Uterus (tissue), 4 donors: ENCODE measurements around the gene ACOD1. TPM values are rescaled to one million over a fixed set of nuclear protein-coding genes. Genes with fewer than 3 reads are reported as not detected.

Experiments used
- DNase-seq, 2 donors: peaks; one replicate each; pipeline ENCODE4 v3.0.0-alpha.2; 2019 to 2020
- H3K27ac ChIP-seq, 2 donors: fragments of 200-600 bp; sonication (generic); 1 replicate in 1 of 2; 2 replicates in 1 of 2; pipeline ENCODE4 v1.5.1; 2016 to 2018
- H3K27me3 ChIP-seq, 2 donors: fragments of 200-600 bp; sonication (generic); one replicate each; pipeline ENCODE4 v1.5.1; 2018 to 2019; ENCODE audit warnings: control low read depth in 1 of 2
- H3K36me3 ChIP-seq, 2 donors: fragments of 200-600 bp; sonication (generic); one replicate each; pipeline ENCODE4 v1.5.1; 2019; ENCODE audit warnings: control low read depth in 1 of 2
- H3K4me1 ChIP-seq, 2 donors: fragments of 200-600 bp; sonication (generic); one replicate each; pipeline ENCODE4 v1.5.1; 2018 to 2019; ENCODE audit warnings: control low read depth in 1 of 2
- H3K4me3 ChIP-seq, 2 donors: fragments of 200-600 bp; sonication (generic); 1 replicate in 1 of 2; 2 replicates in 1 of 2; pipeline ENCODE4 v1.5.1; 2018 to 2019; ENCODE audit warnings: mild to moderate bottlenecking in 1 of 2
- H3K9me3 ChIP-seq, 2 donors: fragments of 200-600 bp; sonication (generic); one replicate each; pipeline ENCODE4 v1.5.1; 2019; ENCODE audit warnings: control low read depth in 1 of 2
- POLR2A ChIP-seq, 2 donors: fragments of 450-650 bp; IDR thresholded peaks; one replicate each; pipeline ENCODE4 v1.6.1; 2016; ENCODE audit warnings: antibody characterized with exemption in 2 of 2, mild to moderate bottlenecking in 1 of 2, moderate library complexity in 1 of 2
- intact Hi-C: fragments of 100-400 bp; cut with DNase I; formaldehyde crosslinking; loops from one replicate; pipeline ENCODE4 v1.15.1; 2023; ENCODE audit warnings: low total_unique reads
- total RNA-seq, 4 donors: library from RNA; depleted of rRNA in 3 of 4; stranded (reverse); fragments of >200 nt in 3 of 4; gene quantifications; one replicate each; pipeline versions ENCODE4 v1.1.0 to v1.2.4, GENCODE V29; 2014 to 2023
- TF ChIP-seq, protein P1 (sequence below), 4 experiments: fragments of 200-600 bp in 2 of 4; fragments of 450-650 bp in 2 of 4; sonication (generic) in 2 of 4; IDR thresholded peaks; one replicate each; pipeline ENCODE4 v1.5.1; 2016 to 2019; ENCODE audit warnings: antibody characterized with exemption in 4 of 4, mild to moderate bottlenecking in 2 of 4, moderate library complexity in 1 of 4
- donor health status: DM: yes; HTN: yes; CAD: no.

ACOD1 gene
- total RNA-seq, 4 donors from 2014 or later, result not detected

DNA sequence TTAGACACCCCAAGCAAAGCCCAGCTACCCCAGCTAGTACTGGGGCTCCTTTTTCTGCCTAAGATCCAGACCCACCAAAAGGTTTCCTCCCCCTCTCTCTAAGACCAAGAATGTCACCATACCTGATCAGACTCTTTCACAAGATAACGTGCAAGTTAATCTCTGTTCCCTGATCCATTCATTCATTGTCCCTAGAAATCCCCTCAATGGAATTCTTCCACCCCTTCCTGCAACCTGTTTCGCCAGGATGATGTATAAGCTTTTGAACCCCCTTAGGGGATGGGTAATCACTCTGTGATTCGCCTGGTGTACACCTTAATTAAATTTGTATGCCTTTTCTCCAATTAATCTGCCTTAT is 26.3 kb downstream of the ACOD1 start:
- intact Hi-C loops, result no loop called here
- H3K36me3 ChIP-seq, result no peaks in the 10 kb centered on the region
- H3K4me3 ChIP-seq, result no peak overlapping the region
- no peak overlapping the region for H3K27ac ChIP-seq
- DNase-seq, result no peak
- no peaks in the 10 kb centered on the region for H3K9me3 ChIP-seq
- no peaks in the 10 kb centered on the region for H3K27me3 ChIP-seq
- no peaks in the 10 kb centered on the region for H3K4me1 ChIP-seq
- TF ChIP-seq POLR2A (IDR thresholded peaks at IDR 0.05), result no peak
- TF ChIP-seq, protein P1, sequence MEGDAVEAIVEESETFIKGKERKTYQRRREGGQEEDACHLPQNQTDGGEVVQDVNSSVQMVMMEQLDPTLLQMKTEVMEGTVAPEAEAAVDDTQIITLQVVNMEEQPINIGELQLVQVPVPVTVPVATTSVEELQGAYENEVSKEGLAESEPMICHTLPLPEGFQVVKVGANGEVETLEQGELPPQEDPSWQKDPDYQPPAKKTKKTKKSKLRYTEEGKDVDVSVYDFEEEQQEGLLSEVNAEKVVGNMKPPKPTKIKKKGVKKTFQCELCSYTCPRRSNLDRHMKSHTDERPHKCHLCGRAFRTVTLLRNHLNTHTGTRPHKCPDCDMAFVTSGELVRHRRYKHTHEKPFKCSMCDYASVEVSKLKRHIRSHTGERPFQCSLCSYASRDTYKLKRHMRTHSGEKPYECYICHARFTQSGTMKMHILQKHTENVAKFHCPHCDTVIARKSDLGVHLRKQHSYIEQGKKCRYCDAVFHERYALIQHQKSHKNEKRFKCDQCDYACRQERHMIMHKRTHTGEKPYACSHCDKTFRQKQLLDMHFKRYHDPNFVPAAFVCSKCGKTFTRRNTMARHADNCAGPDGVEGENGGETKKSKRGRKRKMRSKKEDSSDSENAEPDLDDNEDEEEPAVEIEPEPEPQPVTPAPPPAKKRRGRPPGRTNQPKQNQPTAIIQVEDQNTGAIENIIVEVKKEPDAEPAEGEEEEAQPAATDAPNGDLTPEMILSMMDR (IDR thresholded peaks at IDR 0.05), result no peak

DNA sequence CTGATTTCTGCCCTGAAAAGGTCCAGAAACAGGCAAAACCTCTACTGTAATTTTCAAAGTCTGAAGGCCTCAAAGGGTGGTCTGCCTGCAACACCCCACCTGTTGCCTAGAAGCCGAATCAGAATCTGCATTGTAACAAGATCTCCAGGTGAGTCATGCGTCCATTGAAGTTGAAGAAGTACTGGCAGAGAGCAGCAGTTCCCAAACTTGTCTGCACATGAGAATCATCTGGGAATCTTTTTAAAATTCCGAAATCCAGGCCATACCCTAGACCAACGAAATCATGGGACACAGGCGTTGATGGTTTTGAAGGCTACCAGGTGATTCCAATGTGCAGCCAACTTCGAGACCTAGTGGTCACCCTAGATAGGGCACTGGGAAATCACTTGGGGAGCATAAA is 27.6 kb downstream of the ACOD1 start:
- Histone ChIP-seq H3K4me3 (no peak overlapping the region), H3K27ac (no peak overlapping the region), H3K4me1 (no peaks in the 10 kb centered on the region), H3K27me3 (no peaks in the 10 kb centered on the region), H3K9me3 (no peaks in the 10 kb centered on the region), H3K36me3 (no peaks in the 10 kb centered on the region)
- TF ChIP-seq POLR2A (IDR thresholded peaks at IDR 0.05), result no peak
- TF ChIP-seq, protein P1 (IDR thresholded peaks at IDR 0.05), result no peak
- DNase-seq, result no peak
- intact Hi-C loops, result no loop called here

DNA sequence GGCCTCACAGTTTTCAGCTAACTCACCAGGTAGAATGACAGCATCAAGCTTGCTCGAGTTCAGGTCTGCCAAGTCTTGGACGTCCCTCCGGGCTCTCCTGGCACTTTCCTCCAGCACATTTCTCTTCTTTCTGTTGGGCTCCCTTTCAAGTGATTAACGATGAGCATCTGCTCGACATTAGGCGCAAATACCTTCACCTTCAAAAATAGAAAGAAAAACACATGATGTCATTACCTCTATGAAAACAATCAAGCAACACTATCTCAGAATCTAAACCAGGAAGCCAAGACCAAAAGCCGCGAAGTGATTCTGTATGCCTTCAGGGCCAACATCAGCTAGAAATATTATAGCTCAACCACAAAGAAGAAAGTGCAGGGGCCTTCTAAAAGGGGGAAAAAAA is 28.2 kb downstream of the ACOD1 start:
- no peaks in the 10 kb centered on the region for H3K27me3 ChIP-seq
- no peaks in the 10 kb centered on the region for H3K9me3 ChIP-seq
- H3K4me3 ChIP-seq, result no peak overlapping the region
- no peak overlapping the region for H3K27ac ChIP-seq
- TF ChIP-seq POLR2A (IDR thresholded peaks at IDR 0.05), result no peak
- TF ChIP-seq, protein P1 (IDR thresholded peaks at IDR 0.05), result no peak
- H3K36me3 ChIP-seq, result no peaks in the 10 kb centered on the region
- H3K4me1 ChIP-seq, result no peaks in the 10 kb centered on the region
- intact Hi-C loops, result no loop called here
- no peak for DNase-seq

DNA sequence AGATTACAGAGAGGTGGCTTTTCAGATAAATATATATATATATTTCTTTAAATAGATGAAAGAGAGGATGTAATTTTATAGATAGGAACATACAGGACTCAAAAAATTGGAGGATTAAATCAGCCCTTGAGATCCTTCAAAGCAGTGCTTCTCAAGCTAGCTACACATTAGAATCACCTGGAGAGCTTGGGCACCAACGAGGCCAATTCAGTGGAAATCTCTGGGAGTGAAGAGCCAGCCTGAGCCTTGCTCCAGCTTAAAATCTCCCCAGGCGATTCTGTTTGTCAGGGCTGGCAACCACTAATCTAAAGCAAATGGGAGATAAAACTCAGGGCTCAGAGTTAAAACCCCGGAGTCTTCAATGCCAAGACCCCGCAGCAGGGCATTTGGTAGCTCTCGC is 28.6 kb downstream of the ACOD1 start:
- Histone ChIP-seq H3K9me3 (no peaks in the 10 kb centered on the region), H3K4me3 (no peak overlapping the region), H3K4me1 (no peaks in the 10 kb centered on the region), H3K27ac (no peak overlapping the region), H3K27me3 (no peaks in the 10 kb centered on the region), H3K36me3 (no peaks in the 10 kb centered on the region)
- no peak for DNase-seq
- intact Hi-C loops, result no loop called here
- TF ChIP-seq POLR2A (IDR thresholded peaks at IDR 0.05), result no peak
- TF ChIP-seq, protein P1 (IDR thresholded peaks at IDR 0.05), result no peak

DNA sequence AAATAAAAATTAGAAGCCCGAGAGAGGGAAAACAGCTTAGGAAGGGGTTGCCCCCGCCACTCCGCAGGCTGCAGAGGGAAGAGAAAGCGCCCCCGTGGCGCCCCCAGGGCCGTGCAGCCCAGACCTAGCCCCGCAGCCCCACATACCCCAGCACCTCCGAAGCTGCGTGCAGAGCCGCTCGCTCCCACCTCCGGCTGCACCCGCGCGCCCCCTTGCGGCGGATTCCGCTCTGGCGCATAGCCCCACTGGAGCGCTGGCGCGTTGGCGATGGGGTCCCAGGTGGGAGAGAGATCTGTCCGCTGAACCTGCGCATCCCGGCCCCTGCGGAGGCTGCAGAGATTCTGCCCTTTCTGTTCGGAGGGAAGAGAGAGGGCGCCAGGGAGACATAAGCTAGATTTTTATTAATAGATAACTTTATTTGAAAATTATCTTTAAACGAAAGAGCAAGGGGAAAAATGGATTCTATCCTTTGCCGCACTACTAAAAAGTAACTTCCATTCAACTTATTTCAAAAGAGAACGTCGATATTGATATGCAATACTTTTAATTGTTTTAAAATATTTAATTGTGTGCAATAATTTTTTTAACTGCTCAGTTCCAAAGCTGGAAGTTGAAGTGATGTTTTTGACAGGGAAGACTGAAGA is 31.9 kb downstream of the ACOD1 start:
- TF ChIP-seq POLR2A (IDR thresholded peaks at IDR 0.05), result no peak
- TF ChIP-seq, protein P1 (IDR thresholded peaks at IDR 0.05), result peak; percentile 78 to 96 (median 87)
- no peaks in the 10 kb centered on the region for H3K4me1 ChIP-seq
- intact Hi-C loops, result no loop called here
- no peaks in the 10 kb centered on the region for H3K9me3 ChIP-seq
- H3K27ac ChIP-seq, result no peak overlapping the region
- peak overlapping the region in 1 of 2 donors; percentile 22 for H3K4me3 ChIP-seq
- H3K36me3 ChIP-seq, result no peaks in the 10 kb centered on the region
- no peaks in the 10 kb centered on the region for H3K27me3 ChIP-seq
- peak; percentile 62 to 79 for DNase-seq
